HepG2 (cell line): ENCODE data around the gene U2AF2. TPM values are rescaled to one million over a fixed set of nuclear protein-coding genes. Genes with fewer than 3 reads are reported as not detected.

Experiments used
- CAMTA2 ChIP-seq: sonication (generic); formaldehyde crosslinking; IDR thresholded peaks from 2 replicates; pipeline ENCODE4 v1.4.0; 2020; ENCODE audit warnings: mild to moderate bottlenecking, missing genetic modification reagents, borderline replicate concordance
- CBX5 ChIP-seq: sonication (generic); formaldehyde crosslinking; IDR thresholded peaks from 2 replicates; pipeline ENCODE4 v1.4.0; 2020; ENCODE audit warnings: missing genetic modification reagents, borderline replicate concordance
- EHMT2 ChIP-seq: fragments of 200-600 bp; sonication (generic); IDR thresholded peaks from 2 replicates; pipeline ENCODE4 v1.7.0; 2017; ENCODE audit warnings: antibody characterized with exemption, low read depth, low read length, borderline replicate concordance
- HDAC2 ChIP-seq: sonication (generic); formaldehyde crosslinking; IDR thresholded peaks from 2 replicates; pipeline ENCODE4 v1.4.0; 2020; ENCODE audit warnings: missing genetic modification reagents
- HNRNPH1 ChIP-seq: fragments of 200-400 bp; formaldehyde crosslinking; optimal IDR thresholded peaks from 2 replicates; pipeline ENCODE3; 2017; ENCODE audit warnings: mild to moderate bottlenecking, low read depth, low read length
- TP53 ChIP-seq: sonication (generic); formaldehyde crosslinking; conservative IDR thresholded peaks from 2 replicates; pipeline ENCODE4 v1.4.0; 2020; ENCODE audit warnings: missing genetic modification reagents
- ZNF207 ChIP-seq: fragments of 450-650 bp; IDR thresholded peaks from 2 replicates; pipeline ENCODE4 v1.6.1; 2016; ENCODE audit warnings: antibody characterized with exemption, borderline replicate concordance
- ZNF34 ChIP-seq: sonication (generic); formaldehyde crosslinking; IDR thresholded peaks from 2 replicates; pipeline ENCODE4 v1.4.0; 2020; ENCODE audit warnings: mild to moderate bottlenecking, missing genetic modification reagents, borderline replicate concordance
- ZNF598 ChIP-seq: sonication (generic); formaldehyde crosslinking; IDR thresholded peaks from 2 replicates; pipeline ENCODE4 v1.5.1; 2020; ENCODE audit warnings: mild to moderate bottlenecking, missing genetic modification reagents, borderline replicate concordance
- polyA plus RNA-seq, 8 experiments: library from polyadenylated mRNA; depleted of rRNA in 3 of 8; stranded (reverse) in 7 of 8; unstranded in 1 of 8; fragments of >200 nt; fragmentation: Illumina TruSeq in 4 of 8; extraction: Trizol in 4 of 8; gene quantifications; 2 replicates each; pipeline versions ENCODE4 v1.2.1 to v1.2.3, GENCODE V29; 2011 to 2016; ENCODE audit warnings: low read depth in 4 of 8, missing spikeins in 1 of 8, mixed read lengths in 1 of 8; ENCODE audit not compliant: insufficient read depth in 1 of 8
- total RNA-seq, 5 experiments: library from RNA; depleted of rRNA; stranded (reverse); fragments of >200 nt; fragmentation: Illumina TruSeq; extraction: Trizol; gene quantifications; 2 replicates each; pipeline ENCODE4 v1.2.3, GENCODE V29; 2016; ENCODE audit warnings: low read depth in 1 of 5
- TF ChIP-seq, protein P1 (sequence below): sonication (generic); formaldehyde crosslinking; IDR thresholded peaks from 2 replicates; pipeline ENCODE4 v1.4.0; 2020; ENCODE audit warnings: missing genetic modification reagents
- TF ChIP-seq, protein P2 (sequence below): sonication (generic); formaldehyde crosslinking; IDR thresholded peaks from 2 replicates; pipeline ENCODE4 v1.5.0; 2020; ENCODE audit warnings: missing genetic modification reagents, mild to moderate bottlenecking, borderline replicate concordance
- TF ChIP-seq, protein P3 (sequence below): sonication (generic); formaldehyde crosslinking; IDR thresholded peaks from 2 replicates; pipeline ENCODE4 v1.5.1; 2020; ENCODE audit warnings: mild to moderate bottlenecking, missing genetic modification reagents
- TF ChIP-seq, protein P4 (sequence below): sonication (generic); formaldehyde crosslinking; IDR thresholded peaks from 2 replicates; pipeline ENCODE4 v1.4.0; 2020; ENCODE audit warnings: mild to moderate bottlenecking, low read depth, missing genetic modification reagents
- TF ChIP-seq, protein P5 (sequence below): sonication (generic); formaldehyde crosslinking; IDR thresholded peaks from 2 replicates; pipeline ENCODE4 v1.4.0; 2020; ENCODE audit warnings: mild to moderate bottlenecking, missing genetic modification reagents

The U2AF2 gene
- total and polyA plus RNA-seq, 2 of the 13 experiments (the other 11 are each of a cell fraction or from before 2014, with no cell fraction given), result 84.3 to 124 TPM

GRCh38 chr19:55653651-55654322 lies 1.0 kb upstream of the U2AF2 start (continued):
- TF ChIP-seq, protein P1, sequence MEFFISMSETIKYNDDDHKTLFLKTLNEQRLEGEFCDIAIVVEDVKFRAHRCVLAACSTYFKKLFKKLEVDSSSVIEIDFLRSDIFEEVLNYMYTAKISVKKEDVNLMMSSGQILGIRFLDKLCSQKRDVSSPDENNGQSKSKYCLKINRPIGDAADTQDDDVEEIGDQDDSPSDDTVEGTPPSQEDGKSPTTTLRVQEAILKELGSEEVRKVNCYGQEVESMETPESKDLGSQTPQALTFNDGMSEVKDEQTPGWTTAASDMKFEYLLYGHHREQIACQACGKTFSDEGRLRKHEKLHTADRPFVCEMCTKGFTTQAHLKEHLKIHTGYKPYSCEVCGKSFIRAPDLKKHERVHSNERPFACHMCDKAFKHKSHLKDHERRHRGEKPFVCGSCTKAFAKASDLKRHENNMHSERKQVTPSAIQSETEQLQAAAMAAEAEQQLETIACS (CRISPR knock-in tag), result peak; percentile 47
- TF ChIP-seq ZNF34 (CRISPR knock-in tag) (no peak), ZNF598 (CRISPR knock-in tag) (0 out of 2 replicates have a peak, but pooled peaks have one; percentile 37), HDAC2 (CRISPR knock-in tag) (peak; percentile 79), ZNF207 (no peak), EHMT2 (no peak), CAMTA2 (CRISPR knock-in tag) (no peak), TP53 (no peak), HNRNPH1 (no peak), CBX5 (CRISPR knock-in tag) (peak; percentile 77; the same call in 1 of the 2 replicates)
- TF ChIP-seq, protein P2, sequence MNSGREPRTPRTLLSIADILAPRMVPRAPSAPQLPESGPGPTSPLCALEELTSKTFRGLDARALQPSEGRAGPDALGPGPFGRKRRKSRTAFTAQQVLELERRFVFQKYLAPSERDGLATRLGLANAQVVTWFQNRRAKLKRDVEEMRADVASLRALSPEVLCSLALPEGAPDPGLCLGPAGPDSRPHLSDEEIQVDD (CRISPR knock-in tag), result no peak
- TF ChIP-seq, protein P3, sequence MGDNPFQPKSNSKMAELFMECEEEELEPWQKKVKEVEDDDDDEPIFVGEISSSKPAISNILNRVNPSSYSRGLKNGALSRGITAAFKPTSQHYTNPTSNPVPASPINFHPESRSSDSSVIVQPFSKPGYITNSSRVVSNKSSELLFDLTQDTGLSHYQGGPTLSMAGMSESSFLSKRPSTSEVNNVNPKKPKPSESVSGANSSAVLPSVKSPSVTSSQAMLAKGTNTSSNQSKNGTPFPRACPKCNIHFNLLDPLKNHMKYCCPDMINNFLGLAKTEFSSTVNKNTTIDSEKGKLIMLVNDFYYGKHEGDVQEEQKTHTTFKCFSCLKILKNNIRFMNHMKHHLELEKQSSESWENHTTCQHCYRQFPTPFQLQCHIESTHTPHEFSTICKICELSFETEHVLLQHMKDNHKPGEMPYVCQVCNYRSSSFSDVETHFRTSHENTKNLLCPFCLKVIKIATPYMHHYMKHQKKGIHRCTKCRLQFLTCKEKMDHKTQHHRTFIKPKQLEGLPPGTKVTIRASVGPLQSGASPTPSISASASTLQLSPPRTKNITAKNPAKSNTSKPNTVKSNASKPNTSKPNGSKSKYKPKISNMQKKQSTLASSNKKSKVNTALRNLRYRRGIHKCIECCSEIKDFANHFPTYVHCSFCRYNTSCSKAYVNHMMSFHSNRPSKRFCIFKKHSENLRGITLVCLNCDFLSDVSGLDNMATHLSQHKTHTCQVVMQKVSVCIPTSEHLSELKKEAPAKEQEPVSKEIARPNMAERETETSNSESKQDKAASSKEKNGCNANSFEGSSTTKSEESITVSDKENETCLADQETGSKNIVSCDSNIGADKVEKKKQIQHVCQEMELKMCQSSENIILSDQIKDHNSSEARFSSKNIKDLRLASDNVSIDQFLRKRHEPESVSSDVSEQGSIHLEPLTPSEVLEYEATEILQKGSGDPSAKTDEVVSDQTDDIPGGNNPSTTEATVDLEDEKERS (CRISPR knock-in tag), result peak; percentile 26; the same call in 1 of the 2 replicates
- TF ChIP-seq, protein P4, sequence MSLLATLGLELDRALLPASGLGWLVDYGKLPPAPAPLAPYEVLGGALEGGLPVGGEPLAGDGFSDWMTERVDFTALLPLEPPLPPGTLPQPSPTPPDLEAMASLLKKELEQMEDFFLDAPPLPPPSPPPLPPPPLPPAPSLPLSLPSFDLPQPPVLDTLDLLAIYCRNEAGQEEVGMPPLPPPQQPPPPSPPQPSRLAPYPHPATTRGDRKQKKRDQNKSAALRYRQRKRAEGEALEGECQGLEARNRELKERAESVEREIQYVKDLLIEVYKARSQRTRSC (CRISPR knock-in tag), result no peak
- TF ChIP-seq, protein P5, sequence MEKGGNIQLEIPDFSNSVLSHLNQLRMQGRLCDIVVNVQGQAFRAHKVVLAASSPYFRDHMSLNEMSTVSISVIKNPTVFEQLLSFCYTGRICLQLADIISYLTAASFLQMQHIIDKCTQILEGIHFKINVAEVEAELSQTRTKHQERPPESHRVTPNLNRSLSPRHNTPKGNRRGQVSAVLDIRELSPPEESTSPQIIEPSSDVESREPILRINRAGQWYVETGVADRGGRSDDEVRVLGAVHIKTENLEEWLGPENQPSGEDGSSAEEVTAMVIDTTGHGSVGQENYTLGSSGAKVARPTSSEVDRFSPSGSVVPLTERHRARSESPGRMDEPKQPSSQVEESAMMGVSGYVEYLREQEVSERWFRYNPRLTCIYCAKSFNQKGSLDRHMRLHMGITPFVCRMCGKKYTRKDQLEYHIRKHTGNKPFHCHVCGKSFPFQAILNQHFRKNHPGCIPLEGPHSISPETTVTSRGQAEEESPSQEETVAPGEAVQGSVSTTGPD (CRISPR knock-in tag), result no peak
